Tibial nerve (tissue), 4 donors: ENCODE results near the gene RCCD1.

Source experiments
- CTCF ChIP-seq, 5 experiments: fragments of 200-600 bp in 3 of 5; fragments of 450-650 bp in 2 of 5; sonication (generic) in 3 of 5; IDR thresholded peaks; one replicate each; pipeline ENCODE4 v1.5.1; 2016 to 2019; ENCODE audit warnings: antibody characterized with exemption in 5 of 5, mild to moderate bottlenecking in 3 of 5, moderate library complexity in 2 of 5
- EP300 ChIP-seq, 2 donors: sonication (generic); formaldehyde crosslinking; IDR thresholded peaks; one replicate each; pipeline ENCODE4 v1.6.1; 2017; ENCODE audit warnings: antibody characterized with exemption in 2 of 2, mild to moderate bottlenecking in 1 of 2
- POLR2A ChIP-seq, 2 donors: fragments of 450-650 bp; IDR thresholded peaks; one replicate each; pipeline ENCODE4 v1.6.1; 2017; ENCODE audit warnings: antibody characterized with exemption in 2 of 2, mild to moderate bottlenecking in 2 of 2, moderate library complexity in 2 of 2

DNA sequence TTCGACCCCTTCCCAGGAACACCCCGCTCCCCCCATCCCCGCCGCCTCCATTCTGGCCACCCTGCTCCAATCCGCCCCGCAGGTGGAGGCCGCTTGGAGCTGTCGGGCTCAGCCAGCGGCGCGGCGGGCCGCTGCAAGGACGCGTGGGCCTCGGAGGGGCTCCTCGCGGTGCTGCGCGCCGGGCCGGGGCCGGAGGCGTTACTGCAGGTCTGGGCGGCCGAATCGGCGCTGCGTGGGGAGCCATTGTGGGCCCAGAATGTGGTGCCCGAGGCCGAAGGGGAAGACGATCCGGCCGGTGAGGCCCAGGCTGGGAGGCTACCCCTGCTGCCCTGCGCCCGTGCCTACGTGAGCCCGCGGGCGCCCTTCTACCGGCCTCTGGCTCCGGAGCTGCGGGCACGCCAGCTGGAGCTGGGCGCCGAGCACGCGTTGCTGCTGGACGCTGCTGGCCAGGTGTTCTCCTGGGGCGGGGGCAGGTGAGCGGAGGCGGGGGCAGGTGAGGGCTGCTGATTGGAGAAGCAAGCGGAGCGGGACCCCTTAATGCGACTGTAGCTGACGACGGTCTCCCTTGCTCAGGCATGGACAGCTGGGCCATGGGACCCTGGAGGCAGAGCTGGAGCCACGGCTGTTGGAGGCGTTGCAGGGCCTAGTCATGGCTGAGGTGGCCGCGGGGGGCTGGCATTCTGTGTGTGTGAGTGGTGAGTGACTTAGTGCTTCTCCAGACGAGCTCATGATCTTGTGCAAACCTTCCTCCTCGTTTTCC lies 2.5 kb downstream of the RCCD1 start:
- TF ChIP-seq CTCF (IDR thresholded peaks at IDR 0.05) (no peak), POLR2A (IDR thresholded peaks at IDR 0.05) (no peak), EP300 (IDR thresholded peaks at IDR 0.05) (no peak)
